RWPE1 (cell line): ENCODE results near the gene AHDC1.
"Not testable (repeated sequence)": the region's sequence is repeated elsewhere in the genome, so short reads cannot be mapped to it uniquely, and the experiment has no call there.

ENCODE experiments used
- CTCF ChIA-PET: fragments of 350-600 bp; sonication (Branson Sonifier 250); formaldehyde crosslinking; extraction: SDS; loops from one replicate; lab custom pipeline; 2021; lab: Yijun Ruan, JAX
- POLR2A ChIA-PET: fragments of 400-600 bp; formaldehyde crosslinking; extraction: SDS; loops from one replicate; lab custom pipeline; 2020; ENCODE audit warnings: antibody characterized with exemption; ENCODE audit not compliant: low non-redundant PET; lab: Yijun Ruan, JAX
- DNase-seq: peaks from one replicate; pipeline ENCODE4 v3.0.0; 2012; ENCODE audit warnings: low spot score
- H3K27ac ChIP-seq: fragments of 450-650 bp; 2 replicates; pipeline ENCODE4 v1.5.1; 2017
- CTCF ChIP-seq: fragments of 450-650 bp; conservative IDR thresholded peaks from 2 replicates; pipeline ENCODE4 v1.5.1; 2017; ENCODE audit warnings: low read depth, mild to moderate bottlenecking

The AHDC1 gene

GRCh38 chr1:27545271-27545670 lies 58.7 kb downstream of the AHDC1 start:
- CTCF ChIA-PET: interaction anchor here (0.6 to 3.4 kb wide), 2 partner anchors 11 to 105 kb away, joined by 5 to 28 read pairs; no protein-coding TSS in a partner anchor
- TF ChIP-seq CTCF: no peak
- POLR2A ChIA-PET: interaction anchor here (0.6 to 0.7 kb wide), 2 partner anchors 17 to 535 kb away, joined by 3 read pairs; no protein-coding TSS in a partner anchor
- no peak for DNase-seq
- H3K27ac ChIP-seq: peak overlapping the region; percentile 99

- H3K27ac ChIP-seq: peak overlapping the region; percentile 99
- TF ChIP-seq CTCF: no peak
- no peak for DNase-seq
- ChIA-PET CTCF (interaction anchor here (3.4 kb wide), 1 partner anchor 12 kb away, joined by 28 read pairs; no protein-coding TSS in a partner anchor), POLR2A (no interaction called here)
Measured at GRCh38 chr1:27544834-27545233, 59.1 kb downstream of the AHDC1 start.

- no peak for TF ChIP-seq CTCF
- H3K27ac ChIP-seq: peak overlapping the region; percentile 99
- no peak for DNase-seq
- CTCF ChIA-PET: interaction anchor here (0.6 to 3.4 kb wide), 2 partner anchors 13 to 115 kb away, joined by 3 to 28 read pairs; no protein-coding TSS in a partner anchor
- POLR2A ChIA-PET: no interaction called here
Measured at GRCh38 chr1:27543284-27543683, 60.7 kb downstream of the AHDC1 start.

- no peak for TF ChIP-seq CTCF
- DNase-seq: peak; percentile 87
- POLR2A ChIA-PET: interaction anchor here (0.6 kb wide), 1 partner anchor 53 kb away, joined by 3 read pairs; the partner anchor contains the start of gene WASF2
- CTCF ChIA-PET: interaction anchor here (0.6 to 3.4 kb wide), 3 partner anchors 14 to 115 kb away, joined by 3 to 28 read pairs (median 9); no protein-coding TSS in a partner anchor
- H3K27ac ChIP-seq: peak overlapping the region; percentile 99
Measured at GRCh38 chr1:27542463-27543273, 61.3 kb downstream of the AHDC1 start.

- DNase-seq: peak; percentile 93
- POLR2A ChIA-PET: no interaction called here
- CTCF ChIA-PET: interaction anchor here (0.7 to 2.4 kb wide), 2 partner anchors 17 to 102 kb away, joined by 3 to 9 read pairs; no protein-coding TSS in a partner anchor
- TF ChIP-seq CTCF: no peak
- peak overlapping the region; percentile 99 for H3K27ac ChIP-seq
Measured at GRCh38 chr1:27539901-27540861, 63.8 kb downstream of the AHDC1 start.

- no peak for TF ChIP-seq CTCF
- ChIA-PET CTCF (no interaction called here), POLR2A (no interaction called here)
- H3K27ac ChIP-seq: peak overlapping the region; percentile 99
- peak; percentile 75 for DNase-seq
Measured at GRCh38 chr1:27538793-27539192, 65.2 kb downstream of the AHDC1 start.

- CTCF ChIA-PET, DNase-seq, POLR2A ChIA-PET: not testable (repeated sequence)
- peak overlapping the region; percentile 99 for H3K27ac ChIP-seq
Measured at GRCh38 chr1:27538305-27538676, 65.7 kb downstream of the AHDC1 start.
